Pancreas (tissue), 10 donors: ENCODE measurements around the gene PTGES2. TPM values are rescaled to one million over a fixed set of nuclear protein-coding genes. Genes with fewer than 3 reads are reported as not detected.
A peak's percentile ranks its signal among the peaks of the same experiment; 100 is the strongest.

Experiments used
- ATAC-seq, 4 donors: fragments of 200-7000 bp; cut with Tn5 transposase; one replicate each; pipeline versions ENCODE4 v1.8.0 to v1.9.1; 2020; ENCODE audit warnings: mild to moderate bottlenecking in 4 of 4, moderate library complexity in 4 of 4
- DNase-seq, 6 donors: peaks; one replicate each; pipeline ENCODE4 v3.0.0-alpha.2; 2020
- FAIRE-seq: peaks from 2 replicates; lab custom pipeline; 2012; peaks lifted over from hg19 to GRCh38; lab: Jason Lieb, UNC
- H3K27ac ChIP-seq, 4 donors: fragments of 200-600 bp; sonication (generic); 1 replicate in 3 of 4; 2 replicates in 1 of 4; pipeline versions ENCODE4 v1.5.0 to v1.8.0; 2020
- H3K27me3 ChIP-seq, 4 donors: fragments of 200-600 bp; one replicate each; pipeline ENCODE4 v1.8.0; 2021
- H3K36me3 ChIP-seq, 3 donors: fragments of 200-600 bp; sonication (generic) in 1 of 3; one replicate each; pipeline versions ENCODE4 v1.5.0 to v1.8.0; 2020 to 2021
- H3K4me1 ChIP-seq, 3 donors: fragments of 200-600 bp; one replicate each; pipeline ENCODE4 v1.8.0; 2021
- H3K4me3 ChIP-seq, 4 donors: fragments of 200-600 bp; sonication (generic) in 2 of 4; one replicate each; pipeline versions ENCODE4 v1.5.0 to v1.8.0; 2020 to 2021
- H3K9me3 ChIP-seq, 4 donors: fragments of 200-600 bp; one replicate each; pipeline ENCODE4 v1.8.0; 2021
- WGBS, 2 donors: extraction: QIAGEN DNeasy Blood & Tissue Kit; methylation state at CpG; one replicate each; pipeline ENCODE4 v1.1.7; 2013; 5-methylcytosine and 5-hydroxymethylcytosine counted together
- intact Hi-C, 3 donors: fragments of 100-400 bp; cut with DNase I; formaldehyde crosslinking; loops; one replicate each; pipeline versions ENCODE4 v1.11.1 to v1.14.2; 2022
- polyA plus RNA-seq, 2 donors: library from polyadenylated mRNA; stranded (reverse); fragments of 200-250 nt; gene quantifications; one replicate each; pipeline ENCODE4 v1.2.3, GENCODE V29; 2013
- total RNA-seq, 6 donors: library from RNA; stranded (reverse); fragmentation: NEBNext Ultra II Directional in 4 of 6; extraction: Animal tissue kit (Norgen Biotek cat#: 25700) in 4 of 6; gene quantifications; one replicate each; pipeline versions ENCODE4 v1.2.1 to v1.2.4, GENCODE V29; 2021 to 2023
- TF ChIP-seq, protein P1 (sequence below), 4 donors: fragments of 200-600 bp; sonication (generic) in 3 of 4; IDR thresholded peaks; one replicate each; pipeline versions ENCODE4 v1.5.0 to v1.8.0; 2021; ENCODE audit warnings: antibody characterized with exemption in 4 of 4
- donor health status: healthy with polysubstance abuse.
- donor health status: DM: no; HTN: no; CAD: no; lungs with moderate emphysema.
- donor health status: DM: no; HTN: no; CAD: no.
- donor health status: control.
- donor health status: control.
- donor health status: Bipolar disorder and iron deficiency.
- donor health status: DM: yes; HTN: yes; CAD: no.
- donor health status: DM: no; HTN: no; CAD: no.
- donor health status: DM: no; HTN: no; CAD: no.
- donor health status: DM: yes; HTN: yes; CAD: no.

Gene PTGES2
- total and polyA plus RNA-seq, 8 donors, result 25.4 to 78.5 (median 38.4) TPM

DNA sequence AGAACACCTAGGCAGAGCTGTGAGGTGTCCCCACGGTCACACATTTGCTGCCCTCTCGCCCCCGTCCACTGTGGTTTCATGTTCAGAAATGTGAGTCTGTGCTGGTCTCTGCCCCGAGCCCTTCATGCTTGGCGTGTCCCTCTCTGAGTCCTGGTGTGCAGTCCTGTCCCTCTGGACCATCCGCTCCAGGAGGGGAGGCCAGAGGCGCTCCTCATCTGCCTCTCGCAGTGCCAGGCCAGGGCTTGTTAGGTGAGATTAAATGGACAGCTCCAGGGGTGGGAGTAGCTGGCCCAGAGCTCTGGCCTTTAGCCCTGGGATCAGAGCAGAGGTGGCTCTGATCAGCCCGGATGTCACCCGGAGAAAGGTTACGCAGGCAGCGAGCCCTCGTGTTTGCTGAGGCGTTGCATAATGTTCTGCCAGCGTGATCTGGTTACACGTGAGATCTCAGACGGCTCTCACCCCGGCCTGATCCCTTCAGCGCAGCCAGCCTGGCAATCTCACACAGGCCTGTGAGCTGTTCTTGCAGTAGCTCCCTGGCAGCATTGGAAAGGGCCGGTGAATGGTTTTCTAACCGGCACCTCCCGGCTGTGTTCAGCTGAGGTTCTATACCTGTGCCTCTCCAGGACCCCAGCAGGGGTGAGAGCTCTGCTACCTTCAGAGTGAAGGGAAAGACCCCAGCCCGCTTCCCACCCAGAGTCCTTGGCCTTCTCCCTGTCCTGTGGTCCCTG lies 24.5 kb downstream of the PTGES2 start:
- Histone ChIP-seq H3K27ac (peak overlapping the region; percentile 79 to 90 (median 85)), H3K4me1 (peaks cover 33 to 52% (median 49%) of the 10 kb centered on the region in 3 donors), H3K36me3 (peaks cover 13 to 49% (median 32%) of the 10 kb centered on the region in 3 donors), H3K9me3 (no peaks in the 10 kb centered on the region), H3K27me3 (no peaks in the 10 kb centered on the region), H3K4me3 (no peak overlapping the region)
- intact Hi-C loops, result no loop called here
- peak in 5 of 6 donors; percentile 69 to 93 (median 88) for DNase-seq
- peak; percentile 34 to 53 (median 46) for ATAC-seq
- WGBS, 2 donors, result 47 to 54% methylated on average over 23 of the region's 23 CpGs
- TF ChIP-seq, protein P1, sequence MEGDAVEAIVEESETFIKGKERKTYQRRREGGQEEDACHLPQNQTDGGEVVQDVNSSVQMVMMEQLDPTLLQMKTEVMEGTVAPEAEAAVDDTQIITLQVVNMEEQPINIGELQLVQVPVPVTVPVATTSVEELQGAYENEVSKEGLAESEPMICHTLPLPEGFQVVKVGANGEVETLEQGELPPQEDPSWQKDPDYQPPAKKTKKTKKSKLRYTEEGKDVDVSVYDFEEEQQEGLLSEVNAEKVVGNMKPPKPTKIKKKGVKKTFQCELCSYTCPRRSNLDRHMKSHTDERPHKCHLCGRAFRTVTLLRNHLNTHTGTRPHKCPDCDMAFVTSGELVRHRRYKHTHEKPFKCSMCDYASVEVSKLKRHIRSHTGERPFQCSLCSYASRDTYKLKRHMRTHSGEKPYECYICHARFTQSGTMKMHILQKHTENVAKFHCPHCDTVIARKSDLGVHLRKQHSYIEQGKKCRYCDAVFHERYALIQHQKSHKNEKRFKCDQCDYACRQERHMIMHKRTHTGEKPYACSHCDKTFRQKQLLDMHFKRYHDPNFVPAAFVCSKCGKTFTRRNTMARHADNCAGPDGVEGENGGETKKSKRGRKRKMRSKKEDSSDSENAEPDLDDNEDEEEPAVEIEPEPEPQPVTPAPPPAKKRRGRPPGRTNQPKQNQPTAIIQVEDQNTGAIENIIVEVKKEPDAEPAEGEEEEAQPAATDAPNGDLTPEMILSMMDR (IDR thresholded peaks at IDR 0.05), result no peak
- FAIRE-seq, result no peak

DNA sequence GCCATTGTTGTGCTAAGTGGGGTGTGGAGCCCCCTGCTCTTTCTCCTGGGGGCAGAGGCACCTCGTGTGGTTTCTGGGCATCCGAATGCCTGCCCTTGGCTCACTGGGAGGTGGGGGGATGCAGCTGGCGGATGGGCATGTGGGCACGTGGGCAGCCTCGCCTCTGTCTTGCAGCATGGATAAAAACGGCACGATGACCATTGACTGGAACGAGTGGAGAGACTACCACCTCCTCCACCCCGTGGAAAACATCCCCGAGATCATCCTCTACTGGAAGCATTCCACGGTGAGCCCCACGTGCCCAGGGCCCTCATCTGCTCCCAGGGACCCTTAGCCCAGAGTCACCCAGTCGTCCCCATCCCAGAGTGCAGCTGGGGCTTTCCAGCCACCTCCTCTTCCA lies 25.3 kb downstream of the PTGES2 start:
- Histone ChIP-seq H3K4me1 (peaks cover 39 to 60% (median 56%) of the 10 kb centered on the region in 3 donors), H3K36me3 (peaks cover 11 to 41% (median 23%) of the 10 kb centered on the region in 3 donors), H3K4me3 (peak overlapping the region in 1 of 4 donors; percentile 58), H3K27me3 (no peaks in the 10 kb centered on the region), H3K27ac (peak overlapping the region in 3 of 4 donors; percentile 79 to 90 (median 82)), H3K9me3 (no peaks in the 10 kb centered on the region)
- intact Hi-C loops, result no loop called here
- ATAC-seq (no peak), FAIRE-seq (no peak), DNase-seq (peak in 2 of 6 donors; percentile 40 to 63)
- WGBS, 2 donors, result 86 to 88% methylated on average over 13 of the region's 13 CpGs
- TF ChIP-seq, protein P1 (IDR thresholded peaks at IDR 0.05), result no peak

DNA sequence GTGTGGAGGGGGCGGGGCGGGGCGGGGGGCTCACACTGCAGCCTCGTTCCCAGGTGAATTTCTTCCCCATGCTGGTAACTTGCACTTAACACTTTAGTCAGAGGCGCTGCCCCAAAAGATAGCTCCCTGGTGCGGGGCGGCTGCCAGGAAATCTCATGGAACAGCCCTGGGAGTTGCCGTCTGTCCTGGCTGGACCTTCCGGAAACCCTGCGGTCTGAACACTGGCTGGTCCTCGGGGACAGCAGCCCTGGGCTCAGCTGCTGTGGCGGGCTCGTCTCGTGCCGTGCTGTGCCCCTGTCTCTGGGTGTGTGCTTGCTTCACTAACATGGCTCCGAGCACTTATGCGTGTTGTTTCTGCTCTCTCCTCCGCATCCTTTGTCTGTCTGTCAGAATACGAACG lies 25.8 kb downstream of the PTGES2 start:
- Histone ChIP-seq H3K4me1 (peaks cover 39 to 60% (median 58%) of the 10 kb centered on the region in 3 donors), H3K4me3 (peak overlapping the region in 1 of 4 donors; percentile 58), H3K9me3 (no peaks in the 10 kb centered on the region), H3K27ac (peak overlapping the region in 2 of 4 donors; percentile 47 to 82), H3K27me3 (no peaks in the 10 kb centered on the region), H3K36me3 (peaks cover 11 to 36% (median 18%) of the 10 kb centered on the region in 3 donors)
- ATAC-seq, result no peak
- no peak for FAIRE-seq
- WGBS, 2 donors, result 73 to 75% methylated on average over 20 of the region's 20 CpGs
- TF ChIP-seq, protein P1 (IDR thresholded peaks at IDR 0.05), result no peak
- intact Hi-C loops, result no loop called here
- DNase-seq, result peak in 1 of 6 donors; percentile 63

DNA sequence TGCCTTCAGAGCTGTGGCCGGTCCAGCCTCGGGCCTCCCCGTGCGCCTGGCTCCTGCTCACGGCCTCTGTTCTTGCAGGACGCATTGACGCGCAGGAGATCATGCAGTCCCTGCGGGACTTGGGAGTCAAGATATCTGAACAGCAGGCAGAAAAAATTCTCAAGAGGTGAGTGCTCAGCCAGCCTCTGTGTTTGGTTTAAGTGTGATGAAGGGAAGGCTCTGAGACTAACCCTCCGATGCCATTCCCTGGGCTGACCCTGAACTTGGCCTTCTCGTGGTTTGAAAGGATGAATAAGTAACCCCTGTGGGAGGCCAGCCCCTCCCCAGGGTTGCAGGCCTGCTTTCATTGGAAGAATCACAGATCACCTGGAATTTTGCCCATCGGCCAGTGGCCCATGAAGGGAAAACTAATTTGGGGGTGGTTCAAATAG lies 26.3 kb downstream of the PTGES2 start:
- 75 to 81% methylated on average over 12 of the region's 12 CpGs for WGBS, 2 donors
- FAIRE-seq (no peak), DNase-seq (peak in 1 of 6 donors; percentile 57), ATAC-seq (no peak)
- TF ChIP-seq, protein P1 (IDR thresholded peaks at IDR 0.05), result no peak
- H3K27me3 ChIP-seq, result no peaks in the 10 kb centered on the region
- intact Hi-C loops, result no loop called here
- no peaks in the 10 kb centered on the region for H3K9me3 ChIP-seq
- H3K4me1 ChIP-seq, result peaks cover 39 to 60% (median 58%) of the 10 kb centered on the region in 3 donors
- H3K36me3 ChIP-seq, result peaks cover 6 to 31% (median 14%) of the 10 kb centered on the region in 3 donors
- H3K4me3 ChIP-seq, result peak overlapping the region in 1 of 4 donors; percentile 58
- peak overlapping the region in 2 of 4 donors; percentile 47 to 82 for H3K27ac ChIP-seq
